Gastroesophageal sphincter (tissue), 3 donors: ENCODE measurements around the gene SEMA6C.

Experiments
- CTCF ChIP-seq, 4 experiments: fragments of 200-600 bp in 2 of 4; fragments of 450-650 bp in 2 of 4; sonication (generic) in 1 of 4; IDR thresholded peaks; one replicate each; pipeline ENCODE4 v1.5.1; 2017 to 2019; ENCODE audit warnings: antibody characterized with exemption in 4 of 4, mild to moderate bottlenecking in 2 of 4, moderate library complexity in 2 of 4
- EP300 ChIP-seq: sonication (generic); formaldehyde crosslinking; IDR thresholded peaks from one replicate; pipeline ENCODE4 v1.6.1; 2017; ENCODE audit warnings: antibody characterized with exemption, mild to moderate bottlenecking
- POLR2A ChIP-seq, 2 donors: fragments of 450-650 bp; IDR thresholded peaks; one replicate each; pipeline ENCODE4 v1.6.1; 2017; ENCODE audit warnings: antibody characterized with exemption in 2 of 2, mild to moderate bottlenecking in 2 of 2, moderate library complexity in 1 of 2

GRCh38 chr1:151193856-151194255 is 47.4 kb upstream of the SEMA6C start:
- TF ChIP-seq CTCF (IDR thresholded peaks at IDR 0.05), result no peak
- TF ChIP-seq POLR2A (IDR thresholded peaks at IDR 0.05), result no peak
- no peak for TF ChIP-seq EP300
